ENCODE measurements around the gene IDE.
A peak's percentile ranks its signal among the peaks of the same experiment; 100 is the strongest.
"Not testable (repeated sequence)": the region's sequence is repeated elsewhere in the genome, so short reads cannot be mapped to it uniquely, and the experiment has no call there.

Gene IDE

GRCh38 chr10:92573798-92574547 is at the start of gene IDE:
TSS of gene IDE (minus strand) at chr10:92574093. CDS start at chr10:92574019, 74 bp downstream.
- peak; percentile 83 for DNase-seq

DNA sequence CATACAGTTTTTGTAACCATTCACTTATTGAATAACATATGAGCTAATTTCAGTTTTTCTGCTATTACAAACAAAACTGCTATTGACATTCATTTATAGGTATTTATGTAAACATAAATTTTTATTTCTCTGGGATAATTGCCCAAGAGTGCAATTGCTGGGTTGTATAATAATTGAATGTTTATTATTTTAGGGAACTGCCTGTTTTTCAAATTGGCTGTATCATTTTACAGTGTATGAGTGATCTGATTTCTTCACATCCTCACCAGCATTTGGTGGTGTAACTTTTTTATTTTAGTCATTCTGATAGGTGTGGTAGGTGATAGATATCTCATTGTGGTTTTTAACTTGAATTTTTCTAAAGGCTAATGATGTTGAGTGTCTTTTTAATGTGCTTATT is 45.5 kb upstream of the IDE start:
- DNase-seq: no peak

DNA sequence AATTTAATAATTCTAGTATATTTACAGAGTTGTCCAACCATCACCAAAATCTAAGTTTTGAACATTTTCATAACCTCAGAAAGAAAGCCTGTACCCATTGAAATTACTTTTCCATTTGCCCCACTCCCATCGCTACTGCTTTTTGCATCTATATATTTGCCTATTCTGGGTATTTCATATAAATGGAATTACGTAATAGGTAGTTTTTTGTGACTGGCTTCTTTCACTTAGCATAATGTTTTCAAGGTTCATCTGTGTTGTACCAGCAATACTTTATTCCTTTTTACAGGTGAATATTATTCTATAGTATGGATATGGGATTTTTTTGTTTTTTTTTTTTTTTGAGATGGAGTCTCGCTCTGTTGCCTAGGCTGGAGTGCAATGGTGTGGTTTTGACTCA is 41.6 kb upstream of the IDE start:
- no peak for DNase-seq

- DNase-seq: no peak
Measured at GRCh38 chr10:92604841-92605240, 30.9 kb upstream of the IDE start.

DNA sequence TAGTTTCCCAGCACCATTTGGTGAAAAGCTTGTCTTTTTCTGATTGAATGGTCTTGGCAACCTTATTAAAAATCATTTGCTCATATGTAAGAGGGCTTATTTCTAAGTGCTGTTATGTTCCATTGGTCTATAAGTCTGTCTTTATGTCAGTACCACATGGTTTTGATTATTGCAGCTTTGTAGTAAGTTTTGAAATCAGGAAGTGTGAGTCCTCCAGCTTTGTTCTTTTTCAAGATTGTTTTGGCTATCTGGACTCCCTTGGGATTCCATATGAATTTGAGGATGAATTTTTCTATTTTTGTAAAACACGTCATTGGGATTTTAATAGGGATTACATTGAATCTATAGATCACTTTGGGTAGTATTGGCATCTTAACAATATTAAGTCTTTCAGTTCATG is 24.4 kb upstream of the IDE start:
- DNase-seq: no peak

- no peak for DNase-seq
Measured at GRCh38 chr10:92595505-92595904, 21.6 kb upstream of the IDE start.

GRCh38 chr10:92593619-92594588 is 20.0 kb upstream of the IDE start:
- peak; percentile 18 for DNase-seq

DNA sequence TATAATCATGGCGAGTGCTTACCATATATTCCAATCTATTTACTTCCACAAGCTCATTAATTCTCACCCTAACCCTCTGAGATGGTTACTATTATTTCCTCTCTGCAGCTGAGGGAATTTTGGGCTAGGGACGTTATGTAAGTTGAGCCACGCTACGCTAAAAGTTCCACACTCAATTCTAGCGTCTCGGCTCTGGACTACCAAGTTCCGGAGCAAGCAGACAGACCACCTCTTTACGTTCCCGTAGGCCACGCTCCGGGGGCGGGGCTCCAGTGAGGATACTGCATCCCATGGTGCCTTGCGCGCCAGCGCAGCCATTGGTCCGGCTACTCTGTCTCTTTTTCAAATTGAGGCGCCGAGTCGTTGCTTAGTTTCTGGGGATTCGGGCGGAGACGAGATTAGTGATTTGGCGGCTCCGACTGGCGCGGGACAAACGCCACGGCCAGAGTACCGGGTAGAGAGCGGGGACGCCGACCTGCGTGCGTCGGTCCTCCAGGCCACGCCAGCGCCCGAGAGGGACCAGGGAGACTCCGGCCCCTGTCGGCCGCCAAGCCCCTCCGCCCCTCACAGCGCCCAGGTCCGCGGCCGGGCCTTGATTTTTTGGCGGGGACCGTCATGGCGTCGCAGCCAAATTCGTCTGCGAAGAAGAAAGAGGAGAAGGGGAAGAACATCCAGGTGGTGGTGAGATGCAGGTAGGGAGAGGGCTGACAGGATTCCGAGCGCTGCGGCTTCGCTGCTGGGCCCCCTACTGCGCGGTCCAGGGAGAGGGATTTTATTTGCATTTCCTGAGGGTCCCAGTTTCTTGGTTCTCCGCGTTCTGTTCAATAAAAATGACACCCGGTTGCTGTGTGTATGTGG is 19.1 kb upstream of the IDE start, which contains the start of gene KIF11:
KIF11 (plus strand) TSS at position 370 of the 858 bp plus-strand sequence; CDS start at position 616, 246 bp downstream.
- peak; percentile 98 for DNase-seq

- DNase-seq: peak; percentile 93
Measured at GRCh38 chr10:92591550-92592022, 17.7 kb upstream of the IDE start.

DNA sequence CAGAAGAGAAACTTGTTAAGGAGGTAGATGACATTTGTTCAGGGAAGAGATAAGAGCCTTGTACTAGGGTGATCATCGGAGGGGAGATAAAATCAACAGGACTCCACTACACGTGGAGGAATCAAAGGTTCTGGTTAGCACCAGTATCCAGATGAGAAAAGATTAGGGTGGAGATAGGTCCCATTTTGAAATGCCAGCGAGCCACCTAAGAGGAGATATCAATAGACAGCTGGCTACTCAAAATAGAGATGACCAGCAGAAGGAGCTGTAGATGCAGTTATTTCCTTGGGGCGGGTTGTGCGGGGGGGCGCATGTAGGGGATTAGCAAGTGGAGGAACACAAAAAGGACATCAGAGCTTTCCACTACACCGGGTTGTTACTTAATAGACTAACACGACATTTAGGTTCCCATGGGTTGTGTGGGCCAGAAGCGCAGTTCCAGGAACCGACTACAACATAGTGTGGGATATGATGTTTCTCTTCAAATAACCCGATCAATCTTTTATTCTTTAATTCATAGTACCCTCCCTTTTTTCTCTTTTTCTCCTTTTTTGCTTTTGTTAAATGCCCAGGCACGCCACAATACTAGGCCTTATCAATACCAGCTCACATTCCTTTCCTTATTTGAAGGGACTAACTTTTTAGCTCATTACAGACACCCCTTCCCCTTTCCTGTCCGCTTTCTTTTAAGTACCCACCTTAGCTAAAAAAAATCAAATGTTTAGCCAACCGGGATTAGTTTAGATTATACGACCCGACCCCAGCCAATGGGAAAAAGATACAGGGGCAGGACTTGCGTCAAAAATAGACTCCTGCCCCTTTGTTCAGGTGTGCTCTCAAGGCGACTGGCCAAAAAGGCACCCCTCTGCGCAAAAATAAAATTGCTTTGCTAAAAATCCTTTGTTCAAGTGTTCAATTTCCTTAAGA is 17.0 kb upstream of the IDE start:
- DNase-seq: peak; percentile 74

DNA sequence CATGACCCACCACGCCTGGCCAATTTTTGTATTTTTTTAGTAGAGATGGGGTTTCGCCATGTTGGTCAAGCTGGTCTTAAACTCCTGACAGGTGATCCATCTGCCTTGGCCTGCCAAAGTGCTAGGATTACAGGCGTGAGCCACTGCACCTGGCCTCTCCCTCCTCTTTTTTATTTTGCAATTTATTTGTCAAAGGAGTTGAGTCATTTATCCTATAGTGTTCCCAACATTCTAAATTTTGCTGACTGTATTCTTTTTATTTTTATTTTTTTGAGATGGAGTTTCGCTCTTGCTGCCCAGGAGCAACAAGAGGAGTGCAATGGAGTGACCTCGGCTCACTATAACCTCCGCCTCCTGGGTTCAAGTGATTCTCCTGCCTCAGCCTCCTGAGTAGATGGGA is 8.5 kb upstream of the IDE start:
- not testable (repeated sequence) for DNase-seq

DNA sequence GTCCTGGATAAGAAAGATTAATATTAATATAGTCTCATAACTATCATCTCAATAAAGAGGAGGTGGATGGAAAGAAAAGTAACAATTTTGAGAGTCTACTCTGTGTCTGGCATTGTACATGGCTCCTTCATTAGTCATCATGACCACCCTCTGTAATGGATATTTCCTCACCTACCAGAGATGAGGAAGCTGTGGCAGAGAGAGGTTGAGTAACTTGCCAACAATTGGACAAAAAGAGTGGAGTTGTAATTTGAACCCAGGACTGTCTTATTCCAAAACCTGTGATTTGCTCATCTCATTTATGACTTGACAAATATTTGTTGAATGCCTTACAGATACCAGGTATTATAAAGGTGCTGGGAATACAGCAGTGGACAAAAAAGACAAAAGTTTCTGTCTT is 2.1 kb upstream of the IDE start:
- DNase-seq: peak; percentile 31

- DNase-seq: peak; percentile 67
Measured at GRCh38 chr10:92574548-92575261, 812 bp upstream of the IDE start.

DNA sequence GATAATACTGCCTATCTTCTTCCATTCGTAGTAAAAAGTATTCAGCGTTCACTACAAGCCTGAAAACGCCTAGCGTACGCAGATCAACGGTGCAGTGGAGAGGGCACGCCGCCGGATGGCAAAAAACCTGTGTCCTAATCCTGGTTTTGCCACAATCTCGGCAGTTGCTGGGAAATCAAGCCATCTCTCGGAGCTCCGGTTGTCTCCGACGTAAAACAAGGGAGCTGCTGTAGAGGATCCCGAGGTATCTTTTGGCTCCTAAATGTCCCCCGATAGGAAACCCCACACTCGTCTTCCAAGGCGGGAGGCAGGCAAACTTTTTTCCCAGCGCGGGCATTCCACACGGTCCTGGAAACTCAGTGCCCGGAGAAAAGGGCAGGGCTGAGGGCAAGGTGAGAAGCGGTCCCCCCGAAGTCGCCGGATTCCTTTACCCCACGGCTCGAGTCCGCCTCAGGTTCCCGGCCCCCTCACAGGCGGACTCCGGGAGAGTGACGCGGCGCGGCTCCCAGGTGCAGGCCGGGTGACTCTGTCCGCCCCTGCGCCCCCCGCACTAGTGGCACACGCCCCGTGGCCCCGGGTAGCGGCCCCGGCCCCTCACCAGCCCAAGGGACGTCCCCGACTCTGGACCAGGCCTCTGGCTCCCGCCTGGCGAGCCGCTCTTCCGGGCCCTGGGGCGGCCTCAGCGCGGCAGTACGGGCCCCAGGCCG is 649 bp downstream of the IDE start:
- peak; percentile 59 for DNase-seq

GRCh38 chr10:92572362-92573090 is 1.4 kb downstream of the IDE start:
- peak; percentile 25 for DNase-seq

- no peak for DNase-seq
Measured at GRCh38 chr10:92571649-92572048, 2.2 kb downstream of the IDE start.

- DNase-seq: not testable (repeated sequence)
Measured at GRCh38 chr10:92569663-92570062, 4.2 kb downstream of the IDE start.

DNA sequence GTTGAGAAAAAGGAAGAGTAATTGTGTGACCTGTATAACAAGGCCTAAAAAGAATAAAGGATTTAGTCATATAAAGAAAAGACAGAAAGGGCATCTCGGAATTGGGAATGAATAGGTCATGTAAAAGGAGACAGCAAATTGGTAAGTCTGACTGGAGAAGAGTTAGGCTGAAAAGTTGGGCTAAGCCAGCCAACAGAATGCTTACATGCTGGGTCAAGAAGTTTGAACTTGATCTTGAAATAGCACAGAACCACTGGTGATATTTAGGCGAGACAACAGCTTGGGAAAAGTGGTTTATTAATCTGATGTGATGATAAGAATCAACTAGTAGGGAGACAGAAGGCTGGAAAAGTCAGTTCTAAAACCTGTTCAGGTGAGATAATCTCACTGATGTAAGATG is 4.8 kb downstream of the IDE start:
- no peak for DNase-seq

DNA sequence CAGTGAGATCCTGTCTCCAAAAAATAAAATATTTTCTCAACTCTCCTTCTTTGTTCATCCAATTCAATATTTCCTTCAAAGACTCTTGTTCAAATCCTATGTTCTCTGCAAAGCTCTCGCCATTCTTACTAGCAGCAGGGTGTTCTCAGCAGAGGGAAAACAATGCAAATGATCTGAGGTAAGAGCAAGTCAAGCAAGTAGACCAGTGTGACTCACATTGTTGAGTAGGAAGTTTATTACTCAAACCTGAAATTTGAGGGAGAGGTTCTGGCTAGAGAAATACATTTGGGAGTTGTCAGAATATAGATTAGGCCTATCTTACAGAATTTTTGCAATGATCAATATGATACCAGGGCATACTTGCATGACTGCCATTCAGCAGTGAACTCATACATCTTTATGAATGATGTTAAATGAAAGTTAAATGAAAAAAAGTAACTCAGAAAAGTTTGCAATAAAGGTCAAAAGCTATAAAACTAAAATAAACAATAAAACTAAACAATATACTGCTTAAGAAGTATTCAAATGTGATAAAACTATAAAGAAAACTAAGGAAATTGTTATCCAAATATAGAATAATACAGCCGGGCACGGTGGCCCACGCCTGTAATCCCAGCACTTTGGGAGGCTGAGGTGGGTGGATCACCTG is 5.8 kb downstream of the IDE start:
- DNase-seq: no peak

Data from hematopoietic multipotent progenitor cell treated with erythropoietin and hydrocortisone succinate and interleukin-3 and kit ligand, for 8 days (in vitro differentiated cells).